GM12878 (cell line): ENCODE data around the gene LRBA. TPM values are rescaled to one million over a fixed set of nuclear protein-coding genes. Genes with fewer than 3 reads are reported as not detected.

Source experiments
- CBX3 ChIP-seq: fragments of 200-600 bp; sonication (generic); IDR thresholded peaks from 2 replicates; pipeline ENCODE4 v1.6.1; 2016; ENCODE audit warnings: low read depth, borderline replicate concordance
- CTCF ChIP-seq, 3 experiments: IDR thresholded peaks in 2 of 3; conservative IDR thresholded peaks in 1 of 3; 2 replicates each; pipeline ENCODE4 v1.5.1; 2011; ENCODE audit warnings: low read depth in 3 of 3, low read length in 3 of 3, mild to moderate bottlenecking in 3 of 3, control low read depth in 2 of 3, moderate library complexity in 2 of 3, inconsistent platforms in 1 of 3, mixed read lengths in 1 of 3; ENCODE audit not compliant: control insufficient read depth in 2 of 3, insufficient read depth in 1 of 3; ENCODE audit errors: extremely low read depth in 1 of 3
- HDAC6 ChIP-seq: fragments of 200-600 bp; sonication (generic); IDR thresholded peaks from one replicate; pipeline ENCODE4 v1.8.0; 2017; ENCODE audit warnings: antibody characterized with exemption; ENCODE audit not compliant: unreplicated experiment
- IRF4 ChIP-seq: IDR thresholded peaks from 2 replicates; pipeline ENCODE4 v1.6.1; 2011; ENCODE audit warnings: low read depth, low read length
- KDM1A ChIP-seq: fragments of 200-600 bp; sonication (generic); IDR thresholded peaks from 2 replicates; pipeline ENCODE4 v1.6.1; 2016; ENCODE audit warnings: borderline replicate concordance
- POLR2A ChIP-seq: IDR thresholded peaks from 2 replicates; pipeline ENCODE4 v1.6.1; 2011; ENCODE audit warnings: low read depth, mild to moderate bottlenecking, low read length
- SP1 ChIP-seq: IDR thresholded peaks from one replicate; pipeline ENCODE4 v1.6.1; 2011; ENCODE audit warnings: low read depth, low read length
- ZBTB40 ChIP-seq: fragments of 450-650 bp; IDR thresholded peaks from 2 replicates; pipeline ENCODE4 v1.6.1; 2016; ENCODE audit warnings: mild to moderate bottlenecking, moderate library complexity, borderline replicate concordance
- polyA plus RNA-seq, 11 experiments: library from polyadenylated mRNA; depleted of rRNA in 4 of 11; unstranded in 6 of 11; stranded (reverse) in 5 of 11; fragments of >200 nt; fragmentation: Nextera tagmentation in 4 of 11; fragmentation: Illumina TruSeq in 1 of 11; extraction: Ambion mirVana in 4 of 11; extraction: Trizol in 1 of 11; gene quantifications; 1 replicate in 1 of 11; 2 replicates in 10 of 11; pipeline versions ENCODE4 v1.2.1 to v1.2.3, GENCODE V29; 2011 to 2016; ENCODE audit warnings: inconsistent platforms in 2 of 11, missing spikeins in 2 of 11, low read depth in 1 of 11
- total RNA-seq, 4 experiments: library from RNA; depleted of rRNA in 3 of 4; stranded (reverse); fragments of >200 nt in 3 of 4; fragmentation: Illumina TruSeq in 1 of 4; extraction: Trizol in 1 of 4; gene quantifications; 2 replicates each; pipeline versions ENCODE4 v1.2.1 to v1.2.3, GENCODE V29; 2013 to 2021

Gene LRBA
- total and polyA plus RNA-seq, 10 of the 15 experiments (the other 5 are each of a cell fraction or from before 2014, with no cell fraction given), result 20.3 to 93.4 (median 55.0) TPM

GRCh38 chr4:150903603-150904002 is 111.5 kb downstream of the LRBA start (continued):
- TF ChIP-seq ZBTB40, result no peak
- no peak for TF ChIP-seq HDAC6
- TF ChIP-seq KDM1A, result no peak
- no peak for TF ChIP-seq POLR2A
- no peak for TF ChIP-seq IRF4
- TF ChIP-seq SP1, result no peak
- TF ChIP-seq CBX3, result no peak
- TF ChIP-seq CTCF (IDR thresholded peaks at IDR 0.05 in 2 of 3, conservative IDR thresholded peaks at IDR 0.05 in 1 of 3; ENCODE audit: control insufficient read depth in 2 of 3, extremely low read depth in 1 of 3, insufficient read depth in 1 of 3, low read depth in 3 of 3, low read length in 3 of 3), result no peak
